ELR (cell line): ENCODE results near the gene PPP2R5C.

Source experiments
- DNase-seq: peaks from one replicate; pipeline ENCODE4 v3.0.0-alpha.2; 2015; ENCODE audit warnings: low read depth

PPP2R5C gene

GRCh38 chr14:101966742-101967141 is 205.2 kb downstream of the PPP2R5C start:
- DNase-seq = no peak

GRCh38 chr14:101968186-101968585 is 206.7 kb downstream of the PPP2R5C start:
- DNase-seq = no peak

- DNase-seq = no peak
Measured at GRCh38 chr14:101969481-101969880, 208.0 kb downstream of the PPP2R5C start.

GRCh38 chr14:101970830-101971400 is 209.4 kb downstream of the PPP2R5C start:
- no peak for DNase-seq

DNA sequence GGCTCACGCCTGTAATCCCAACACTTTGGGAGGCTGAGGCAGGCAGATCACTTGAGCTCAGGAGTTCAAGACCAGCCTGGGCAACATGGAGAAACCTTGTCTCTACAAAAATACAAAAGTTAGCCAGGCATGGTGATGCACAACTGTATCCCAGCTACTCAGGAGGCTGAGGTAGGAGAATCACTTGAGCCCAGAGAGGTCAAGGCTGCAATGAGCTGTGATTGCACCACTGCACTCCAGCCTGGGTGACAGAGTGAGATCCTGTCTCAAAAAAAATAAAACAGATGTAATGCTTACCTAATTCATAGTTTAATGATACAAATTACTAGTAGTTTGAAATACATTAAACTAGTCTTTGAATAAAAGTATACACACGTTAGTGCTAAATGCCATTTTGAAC is 209.9 kb downstream of the PPP2R5C start:
- peak; percentile 56 for DNase-seq

GRCh38 chr14:101972126-101972866 is 210.8 kb downstream of the PPP2R5C start:
- DNase-seq = peak; percentile 100

DNA sequence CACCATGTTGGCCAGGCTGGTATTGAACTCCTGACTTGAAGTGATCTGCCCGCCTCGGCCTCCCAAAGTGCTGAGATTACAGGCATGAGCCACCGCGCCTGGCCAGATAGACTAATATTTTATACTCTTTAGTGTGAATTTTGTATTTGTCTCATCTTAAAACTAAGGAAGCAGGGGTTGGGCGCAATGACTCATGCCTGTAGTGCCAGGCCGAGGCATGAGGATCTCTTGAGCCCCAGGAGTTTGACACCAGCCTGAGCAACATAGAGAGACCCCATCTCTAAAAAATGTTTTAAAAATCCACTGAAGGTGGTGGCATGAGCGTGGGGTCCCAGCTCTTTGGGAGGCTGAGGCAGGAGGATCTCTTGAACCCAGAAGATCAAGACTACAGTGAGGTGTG is 211.8 kb downstream of the PPP2R5C start:
- peak; percentile 62 for DNase-seq

DNA sequence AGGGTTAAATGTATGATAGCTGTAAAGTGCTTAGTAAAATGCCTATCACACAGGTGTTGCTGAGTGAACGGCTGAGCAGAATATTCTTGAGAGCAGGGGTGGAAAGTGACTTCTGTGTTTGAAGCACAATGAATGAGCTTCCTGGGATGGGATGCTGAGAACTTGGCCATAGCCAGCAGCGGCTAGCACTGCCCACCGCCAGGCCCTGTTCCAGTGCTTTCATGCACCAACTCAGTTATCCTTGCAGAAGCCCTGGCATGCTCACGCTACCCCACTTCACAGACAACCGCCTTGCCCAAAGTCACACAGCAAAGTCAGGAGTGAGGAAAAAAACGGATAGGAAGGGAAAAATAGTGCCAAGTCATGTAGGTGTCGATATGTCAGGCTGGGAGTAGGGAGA is 213.7 kb downstream of the PPP2R5C start:
- no peak for DNase-seq
